ENCODE data around the gene TCEAL7. TPM values are rescaled to one million over a fixed set of nuclear protein-coding genes. Genes with fewer than 3 reads are reported as not detected.

Gene TCEAL7
- total RNA-seq, 2 experiments from 2014 or later = not detected

DNA sequence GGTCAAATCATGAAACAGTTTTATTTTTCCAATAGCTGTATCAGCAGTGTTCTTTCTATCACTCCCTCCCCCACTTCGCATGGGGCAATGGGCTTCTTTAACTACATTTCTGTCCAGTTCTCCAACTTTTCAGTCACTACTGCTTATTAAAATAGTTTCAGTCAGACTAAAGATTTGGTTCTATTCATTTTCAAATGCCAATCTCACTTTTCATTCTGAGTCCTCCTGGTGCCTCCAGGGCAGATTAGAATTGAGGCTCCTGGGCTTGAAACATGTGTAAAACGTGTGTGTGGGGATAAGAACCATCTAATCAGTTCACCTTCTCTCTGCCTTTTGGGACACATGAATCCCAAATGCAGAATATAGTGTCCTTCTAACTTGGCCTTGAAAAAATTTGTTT, 42.8 kb downstream of the TCEAL7 start:
- Histone ChIP-seq H3K36me3 (ENCODE audit: insufficient read depth, low read length) (no peaks in the 10 kb centered on the region), H3K4me1 (ENCODE audit: insufficient read depth, low read length) (peaks cover 8% of the 10 kb centered on the region), H3K4me3 (ENCODE audit: low read length) (no peak overlapping the region), H3K27me3 (ENCODE audit: control insufficient read depth in 1 of 2, insufficient read depth in 2 of 2, low read length in 2 of 2) (no peaks in the 10 kb centered on the region), H3K9me3 (ENCODE audit: control insufficient read depth in 1 of 2, insufficient read depth in 1 of 2, low read length in 2 of 2) (no peaks in the 10 kb centered on the region), H3K27ac (ENCODE audit: low read depth in 1 of 2, low read length in 2 of 2) (no peak overlapping the region)
- DNase-seq = no peak
- Mint-ChIP-seq H3K27ac (no peak overlapping the region), H3K27me3 (no peaks in the 10 kb centered on the region), H3K4me1 (ENCODE audit: low read depth) (no peaks in the 10 kb centered on the region), H3K4me3 (no peak overlapping the region), H3K36me3 (ENCODE audit: low read depth) (no peaks in the 10 kb centered on the region), H3K9me3 (no peaks in the 10 kb centered on the region)
- intact Hi-C loops (cut with DNase I, micrococcal nuclease) = no loop called here
- TF ChIP-seq, protein P1, sequence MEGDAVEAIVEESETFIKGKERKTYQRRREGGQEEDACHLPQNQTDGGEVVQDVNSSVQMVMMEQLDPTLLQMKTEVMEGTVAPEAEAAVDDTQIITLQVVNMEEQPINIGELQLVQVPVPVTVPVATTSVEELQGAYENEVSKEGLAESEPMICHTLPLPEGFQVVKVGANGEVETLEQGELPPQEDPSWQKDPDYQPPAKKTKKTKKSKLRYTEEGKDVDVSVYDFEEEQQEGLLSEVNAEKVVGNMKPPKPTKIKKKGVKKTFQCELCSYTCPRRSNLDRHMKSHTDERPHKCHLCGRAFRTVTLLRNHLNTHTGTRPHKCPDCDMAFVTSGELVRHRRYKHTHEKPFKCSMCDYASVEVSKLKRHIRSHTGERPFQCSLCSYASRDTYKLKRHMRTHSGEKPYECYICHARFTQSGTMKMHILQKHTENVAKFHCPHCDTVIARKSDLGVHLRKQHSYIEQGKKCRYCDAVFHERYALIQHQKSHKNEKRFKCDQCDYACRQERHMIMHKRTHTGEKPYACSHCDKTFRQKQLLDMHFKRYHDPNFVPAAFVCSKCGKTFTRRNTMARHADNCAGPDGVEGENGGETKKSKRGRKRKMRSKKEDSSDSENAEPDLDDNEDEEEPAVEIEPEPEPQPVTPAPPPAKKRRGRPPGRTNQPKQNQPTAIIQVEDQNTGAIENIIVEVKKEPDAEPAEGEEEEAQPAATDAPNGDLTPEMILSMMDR (IDR thresholded peaks at IDR 0.05) = no peak
- no peak for ATAC-seq (ENCODE audit: poor library complexity)
- ChIA-PET POLR2A (no interaction called here), CTCF (no interaction called here)

DNA sequence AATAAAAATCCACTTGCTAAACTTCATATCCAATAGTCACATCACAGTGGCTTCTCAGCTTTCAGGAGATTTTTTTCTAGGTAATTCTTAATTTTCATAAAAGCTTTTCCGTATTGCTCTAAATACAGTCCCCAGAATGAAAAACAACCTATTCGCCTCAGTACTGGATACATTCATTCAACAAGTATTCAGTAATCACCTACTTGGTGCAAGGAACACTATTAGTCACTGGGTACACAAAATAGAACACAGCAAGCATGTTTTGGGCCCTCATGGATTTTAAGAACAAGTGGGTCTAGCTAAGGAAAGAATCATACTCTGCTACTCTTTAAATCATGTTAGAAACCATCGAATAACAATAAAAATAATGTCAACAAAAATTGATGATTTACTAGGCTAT, 43.5 kb downstream of the TCEAL7 start:
- DNase-seq = no peak
- CTCF ChIA-PET = no interaction called here
- Histone ChIP-seq H3K27me3 (ENCODE audit: control insufficient read depth in 1 of 2, insufficient read depth in 2 of 2, low read length in 2 of 2) (no peaks in the 10 kb centered on the region), H3K4me1 (ENCODE audit: insufficient read depth, low read length) (peaks cover 8% of the 10 kb centered on the region), H3K9me3 (ENCODE audit: control insufficient read depth in 1 of 2, insufficient read depth in 1 of 2, low read length in 2 of 2) (no peaks in the 10 kb centered on the region), H3K27ac (ENCODE audit: low read depth in 1 of 2, low read length in 2 of 2) (no peak overlapping the region), H3K4me3 (ENCODE audit: low read length) (no peak overlapping the region), H3K36me3 (ENCODE audit: insufficient read depth, low read length) (no peaks in the 10 kb centered on the region)
- no peaks in the 10 kb centered on the region for H3K9me3 Mint-ChIP-seq
- no peaks in the 10 kb centered on the region for H3K36me3 Mint-ChIP-seq (ENCODE audit: low read depth)
- POLR2A ChIA-PET = no interaction called here
- H3K4me3 Mint-ChIP-seq = no peak overlapping the region
- no peak overlapping the region for H3K27ac Mint-ChIP-seq
- TF ChIP-seq, protein P1 (IDR thresholded peaks at IDR 0.05) = no peak
- intact Hi-C loops (cut with DNase I, micrococcal nuclease) = no loop called here
- ATAC-seq (ENCODE audit: poor library complexity) = no peak
- H3K27me3 Mint-ChIP-seq = no peaks in the 10 kb centered on the region
- no peaks in the 10 kb centered on the region for H3K4me1 Mint-ChIP-seq (ENCODE audit: low read depth)

DNA sequence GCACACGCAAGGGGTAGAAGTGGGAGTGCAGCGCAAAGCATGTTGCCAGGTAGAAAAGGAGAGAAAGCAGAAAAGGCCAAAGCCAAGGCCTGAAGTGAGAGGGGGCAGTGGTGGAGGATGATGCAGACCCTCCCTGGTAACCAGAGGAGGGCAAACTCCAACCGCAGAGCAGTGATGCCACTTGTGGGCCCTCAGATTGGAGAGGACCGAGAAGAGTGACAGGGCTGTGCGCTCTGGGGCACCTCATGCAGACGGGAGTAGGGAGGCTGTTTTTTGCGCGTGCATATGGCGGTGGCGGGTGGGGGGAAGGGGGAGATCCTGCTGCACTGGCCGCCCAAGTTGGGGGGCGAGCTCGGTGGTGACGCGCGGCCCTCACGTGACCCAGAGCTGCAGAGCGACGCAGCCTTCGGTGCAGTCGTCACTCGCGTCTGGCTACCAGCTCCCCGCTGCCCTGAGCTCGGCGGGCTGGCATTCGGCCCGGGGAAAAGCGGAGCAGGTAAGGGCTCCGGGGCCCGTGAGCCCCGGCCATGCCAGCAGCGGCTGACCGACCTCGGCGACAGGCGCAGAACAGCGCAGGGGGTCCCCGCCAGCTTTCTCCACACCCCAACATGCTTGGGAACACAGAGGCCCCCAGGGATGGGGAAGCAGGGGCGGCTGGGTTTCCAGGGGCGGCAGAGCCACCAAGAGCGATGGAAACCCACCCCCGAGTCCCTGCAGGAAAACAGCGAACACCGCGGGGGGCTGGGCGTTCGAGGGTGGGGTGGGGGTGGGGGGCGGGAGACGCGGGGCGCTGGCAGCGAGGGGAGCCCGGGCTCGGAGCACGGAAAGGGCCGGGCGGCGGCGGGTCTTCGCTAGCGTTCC, 46.3 kb downstream of the TCEAL7 start, which contains the start of gene BEX3:
BEX3 (plus strand) TSS at position 421 of the 861 bp plus-strand sequence. CDS start 984 bp downstream, outside the sequence.
- ChIA-PET CTCF (no interaction called here), POLR2A (no interaction called here)
- no peaks in the 10 kb centered on the region for H3K36me3 ChIP-seq (ENCODE audit: insufficient read depth, low read length)
- Mint-ChIP-seq H3K4me1 (ENCODE audit: low read depth) (no peaks in the 10 kb centered on the region), H3K27me3 (no peaks in the 10 kb centered on the region), H3K36me3 (ENCODE audit: low read depth) (no peaks in the 10 kb centered on the region), H3K9me3 (no peaks in the 10 kb centered on the region), H3K27ac (peak within 1 kb of the TSS; percentile 56), H3K4me3 (peak within 1 kb of the TSS; percentile 86)
- H3K27ac ChIP-seq (ENCODE audit: low read depth in 1 of 2, low read length in 2 of 2) = no peak within 1 kb of the TSS
- H3K4me1 ChIP-seq (ENCODE audit: insufficient read depth, low read length) = peaks cover 8% of the 10 kb centered on the region
- H3K4me3 ChIP-seq (ENCODE audit: low read length) = peak within 1 kb of the TSS; percentile 63
- DNase-seq = peak; percentile 9 to 68 (median 23)
- TF ChIP-seq, protein P1 (IDR thresholded peaks at IDR 0.05) = no peak
- no peaks in the 10 kb centered on the region for H3K9me3 ChIP-seq (ENCODE audit: control insufficient read depth in 1 of 2, insufficient read depth in 1 of 2, low read length in 2 of 2)
- intact Hi-C loops (cut with DNase I, micrococcal nuclease) = no loop called here
- H3K27me3 ChIP-seq (ENCODE audit: control insufficient read depth in 1 of 2, insufficient read depth in 2 of 2, low read length in 2 of 2) = no peaks in the 10 kb centered on the region
- peak; percentile 75 for ATAC-seq (ENCODE audit: poor library complexity)

Measured in CD4-positive, alpha-beta T cell (primary cell).